ENCODE data around the gene ORC4. TPM values are rescaled to one million over a fixed set of nuclear protein-coding genes. Genes with fewer than 3 reads are reported as not detected.

Gene ORC4
- total RNA-seq, 4 donors from 2014 or later: 38.7 to 85.0 (median 45.5) TPM

DNA sequence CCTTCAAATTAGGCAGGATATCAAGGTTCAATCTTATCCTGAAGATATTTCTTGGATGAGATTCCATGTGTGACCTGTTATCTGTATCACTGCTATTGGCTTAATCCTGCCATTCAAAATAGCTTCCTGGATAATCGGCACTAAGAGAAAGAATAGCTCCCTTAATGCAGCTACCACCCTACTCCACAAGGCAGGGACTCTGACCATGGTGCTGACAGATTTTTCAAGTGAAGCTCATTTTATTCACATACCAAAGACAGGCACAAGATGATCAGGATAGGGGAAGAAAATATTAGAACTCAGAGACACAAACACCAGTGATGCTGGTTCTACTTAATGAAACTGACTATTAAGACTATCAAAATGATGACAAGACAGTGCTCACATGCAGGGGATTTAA lies 74.9 kb downstream of the ORC4 start:
- Histone ChIP-seq H3K4me3 (no peak overlapping the region), H3K9me3 (no peaks in the 10 kb centered on the region)
- TF ChIP-seq EP300 (IDR thresholded peaks at IDR 0.05) (no peak), POLR2A (IDR thresholded peaks at IDR 0.05) (no peak)
- TF ChIP-seq, protein P1, sequence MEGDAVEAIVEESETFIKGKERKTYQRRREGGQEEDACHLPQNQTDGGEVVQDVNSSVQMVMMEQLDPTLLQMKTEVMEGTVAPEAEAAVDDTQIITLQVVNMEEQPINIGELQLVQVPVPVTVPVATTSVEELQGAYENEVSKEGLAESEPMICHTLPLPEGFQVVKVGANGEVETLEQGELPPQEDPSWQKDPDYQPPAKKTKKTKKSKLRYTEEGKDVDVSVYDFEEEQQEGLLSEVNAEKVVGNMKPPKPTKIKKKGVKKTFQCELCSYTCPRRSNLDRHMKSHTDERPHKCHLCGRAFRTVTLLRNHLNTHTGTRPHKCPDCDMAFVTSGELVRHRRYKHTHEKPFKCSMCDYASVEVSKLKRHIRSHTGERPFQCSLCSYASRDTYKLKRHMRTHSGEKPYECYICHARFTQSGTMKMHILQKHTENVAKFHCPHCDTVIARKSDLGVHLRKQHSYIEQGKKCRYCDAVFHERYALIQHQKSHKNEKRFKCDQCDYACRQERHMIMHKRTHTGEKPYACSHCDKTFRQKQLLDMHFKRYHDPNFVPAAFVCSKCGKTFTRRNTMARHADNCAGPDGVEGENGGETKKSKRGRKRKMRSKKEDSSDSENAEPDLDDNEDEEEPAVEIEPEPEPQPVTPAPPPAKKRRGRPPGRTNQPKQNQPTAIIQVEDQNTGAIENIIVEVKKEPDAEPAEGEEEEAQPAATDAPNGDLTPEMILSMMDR (IDR thresholded peaks at IDR 0.05): no peak

DNA sequence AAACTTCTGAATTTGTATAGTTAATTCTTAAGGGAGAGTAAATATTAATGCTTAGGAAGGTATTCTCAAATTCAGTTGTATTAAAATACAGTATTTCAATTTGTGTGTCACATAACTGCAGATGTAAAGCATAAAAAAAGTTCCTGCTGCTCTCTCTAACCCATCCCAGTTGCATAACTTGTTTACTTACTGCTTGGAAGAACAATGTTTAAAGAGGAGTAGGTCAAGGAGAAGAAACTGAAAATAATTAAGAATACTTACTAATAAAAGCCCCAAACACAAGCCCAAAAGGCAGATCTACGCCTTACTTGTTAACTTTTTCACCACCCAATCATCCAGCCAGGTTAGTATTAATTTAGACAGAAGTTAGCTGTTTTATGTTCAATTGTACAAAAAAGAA lies 81.2 kb downstream of the ORC4 start:
- peak overlapping the region in 1 of 4 donors; percentile 44 for H3K27ac ChIP-seq

More for the DNA sequence above, 74.9 kb downstream of the ORC4 start:
- Histone ChIP-seq H3K4me1 (no peaks in the 10 kb centered on the region), H3K27me3 (no peaks in the 10 kb centered on the region), H3K36me3 (peaks cover 0 to 27% (median 0%) of the 10 kb centered on the region in 3 donors), H3K27ac (no peak overlapping the region)
- WGBS, 2 donors: 17 to 19% methylated on average over 1 of the region's 1 CpG
- DNase-seq (ENCODE audit: low spot score in 2 of 2): no peak

DNA sequence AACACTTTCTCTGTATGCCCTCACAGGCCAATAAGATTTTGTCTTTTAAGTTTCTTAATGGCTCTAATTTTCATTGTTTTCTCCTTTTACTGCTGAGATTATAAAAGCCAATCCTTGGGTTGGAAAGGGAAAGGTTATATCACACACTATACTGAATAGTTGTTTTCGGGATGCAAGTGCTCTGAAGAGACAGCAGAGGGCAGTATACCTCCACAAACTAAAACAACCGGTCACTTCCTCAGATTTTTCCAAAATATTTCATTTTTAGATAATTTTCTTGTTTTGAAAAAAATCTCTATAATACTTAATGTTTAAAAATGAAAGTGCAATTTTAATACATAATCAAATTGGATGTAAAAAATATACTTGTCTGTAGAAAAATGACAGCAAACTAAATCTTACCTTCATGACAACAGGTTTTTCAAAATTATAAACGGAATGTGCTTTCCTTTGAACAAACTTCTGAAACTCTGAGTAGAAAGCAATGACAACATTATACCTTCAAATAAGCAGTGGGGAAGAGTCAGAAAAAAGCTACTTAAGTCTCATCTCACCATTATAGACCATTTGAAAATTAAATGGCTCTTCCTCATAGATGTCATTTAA lies 82.7 kb downstream of the ORC4 start:
- TF ChIP-seq POLR2A (IDR thresholded peaks at IDR 0.05) (no peak), EP300 (IDR thresholded peaks at IDR 0.05) (no peak)
- TF ChIP-seq, protein P1 (IDR thresholded peaks at IDR 0.05): peak; percentile 62 to 82 (median 81)
- Histone ChIP-seq H3K9me3 (no peaks in the 10 kb centered on the region), H3K36me3 (peaks cover 0 to 36% (median 4%) of the 10 kb centered on the region in 3 donors), H3K4me1 (peaks cover 0 to 20% (median 0%) of the 10 kb centered on the region in 4 donors), H3K27ac (no peak overlapping the region), H3K4me3 (no peak overlapping the region), H3K27me3 (no peaks in the 10 kb centered on the region)
- WGBS, 2 donors: 34 to 35% methylated on average over 3 of the region's 3 CpGs
- no peak for DNase-seq (ENCODE audit: low spot score in 2 of 2)

More for the DNA sequence above, 81.2 kb downstream of the ORC4 start:
- DNase-seq (ENCODE audit: low spot score in 2 of 2): no peak
- 84 to 88% methylated on average over 1 of the region's 1 CpG for WGBS, 2 donors
- H3K36me3 ChIP-seq: peaks cover 0 to 27% (median 4%) of the 10 kb centered on the region in 3 donors
- H3K9me3 ChIP-seq: no peaks in the 10 kb centered on the region
- peaks cover 0 to 20% (median 0%) of the 10 kb centered on the region in 4 donors for H3K4me1 ChIP-seq
- H3K27me3 ChIP-seq: no peaks in the 10 kb centered on the region
- no peak overlapping the region for H3K4me3 ChIP-seq
- TF ChIP-seq EP300 (IDR thresholded peaks at IDR 0.05) (no peak), POLR2A (IDR thresholded peaks at IDR 0.05) (no peak)
- TF ChIP-seq, protein P1 (IDR thresholded peaks at IDR 0.05): no peak

DNA sequence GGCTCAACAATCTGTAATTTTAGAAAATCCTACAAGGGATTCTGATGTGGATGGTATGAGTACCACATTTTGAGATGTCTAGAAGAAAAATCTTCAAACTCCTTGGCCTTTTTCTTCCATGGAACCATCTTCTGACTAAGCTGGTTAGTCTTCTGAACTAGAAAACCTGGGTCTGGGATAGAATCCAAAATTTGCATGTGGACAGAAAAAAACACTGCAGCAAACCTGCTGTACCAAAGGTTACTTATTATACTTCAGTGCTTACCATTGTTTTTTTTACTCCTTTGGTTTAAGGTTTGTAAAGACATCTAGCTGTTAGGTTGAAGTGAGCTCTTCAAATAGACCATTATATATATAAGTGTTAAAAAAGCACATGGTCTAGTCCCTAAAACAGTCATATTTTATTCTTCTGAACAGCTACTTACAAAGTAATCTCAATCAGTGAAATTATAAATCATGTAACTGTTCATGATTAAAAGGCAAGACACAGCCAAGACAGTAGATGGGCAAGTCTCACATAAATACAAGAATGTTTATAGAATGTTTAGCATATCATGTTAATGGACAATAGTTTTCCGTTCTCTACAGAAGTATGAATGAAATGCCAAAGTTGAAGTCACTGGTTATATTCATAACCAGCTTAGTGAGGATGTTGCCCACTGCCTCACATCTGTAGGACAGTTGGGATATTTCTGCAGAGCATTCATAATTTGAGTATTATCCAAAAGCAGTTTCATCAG lies 85.5 kb downstream of the ORC4 start:
- no peak overlapping the region for H3K4me3 ChIP-seq
- no peak for TF ChIP-seq EP300 (IDR thresholded peaks at IDR 0.05)
- TF ChIP-seq, protein P1 (IDR thresholded peaks at IDR 0.05): no peak
- TF ChIP-seq POLR2A (IDR thresholded peaks at IDR 0.05): no peak
- H3K9me3 ChIP-seq: no peaks in the 10 kb centered on the region
- no peak overlapping the region for H3K27ac ChIP-seq
- peaks cover 0 to 40% (median 4%) of the 10 kb centered on the region in 3 donors for H3K36me3 ChIP-seq
- H3K27me3 ChIP-seq: no peaks in the 10 kb centered on the region
- no peak for DNase-seq (ENCODE audit: low spot score in 2 of 2)
- 42 to 43% methylated on average over 1 of the region's 1 CpG for WGBS, 2 donors
- H3K4me1 ChIP-seq: peaks cover 0 to 18% (median 0%) of the 10 kb centered on the region in 4 donors

DNA sequence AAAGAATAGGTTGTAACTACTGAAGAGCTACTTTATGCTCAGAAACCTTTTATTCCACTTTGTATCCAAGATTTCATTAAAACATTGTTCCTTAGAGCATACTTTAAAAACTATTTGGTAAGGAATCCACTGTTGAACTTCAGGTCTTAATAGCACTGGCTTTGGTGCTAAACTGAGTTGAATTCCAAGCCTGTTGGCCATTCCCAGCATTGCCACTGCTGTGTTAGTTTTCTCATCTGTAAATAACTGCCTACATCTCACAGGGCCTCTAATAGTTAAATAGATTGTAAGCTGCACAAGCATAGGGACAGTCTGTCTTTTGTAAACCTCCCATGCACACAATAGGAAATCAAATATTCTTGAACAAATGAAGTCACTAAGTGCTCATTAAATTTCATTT lies 86.6 kb downstream of the ORC4 start:
- no peak overlapping the region for H3K27ac ChIP-seq
- H3K27me3 ChIP-seq: no peaks in the 10 kb centered on the region
- DNase-seq (ENCODE audit: low spot score in 2 of 2): no peak
- H3K4me1 ChIP-seq: peaks cover 0 to 6% (median 0%) of the 10 kb centered on the region in 4 donors
- TF ChIP-seq, protein P1 (IDR thresholded peaks at IDR 0.05): no peak
- TF ChIP-seq POLR2A (IDR thresholded peaks at IDR 0.05): no peak
- no peak for TF ChIP-seq EP300 (IDR thresholded peaks at IDR 0.05)
- H3K36me3 ChIP-seq: peaks cover 0 to 40% (median 4%) of the 10 kb centered on the region in 3 donors
- no peak overlapping the region for H3K4me3 ChIP-seq
- no peaks in the 10 kb centered on the region for H3K9me3 ChIP-seq
